HG03175 (cell line): Measurements from ENCODE around the gene ZNF574.
"Not testable (repeated sequence)": the region's sequence is repeated elsewhere in the genome, so short reads cannot be mapped to it uniquely, and the experiment has no call there.

Experiments used
- ATAC-seq: cut with Tn5 transposase; IDR thresholded peaks from one replicate; pipeline ENCODE4 v1.9.1; 2021; ENCODE audit warnings: mild to moderate bottlenecking, moderate library complexity; ENCODE audit not compliant: unreplicated experiment

Gene ZNF574

GRCh38 chr19:42075616-42076379 lies at the start of gene ZNF574:
Gene ZNF574, plus strand, starts transcription at chr19:42076166. Its CDS starts 2,441 bp downstream, at chr19:42078607.
- peak; percentile 94 for ATAC-seq

GRCh38 chr19:42028304-42029216 lies 47.4 kb upstream of the ZNF574 start:
- no peak for ATAC-seq

- no peak for ATAC-seq
Observed at GRCh38 chr19:42030645-42031440, 45.1 kb upstream of the ZNF574 start.

- ATAC-seq = no peak
Observed at GRCh38 chr19:42032431-42032830, 43.5 kb upstream of the ZNF574 start.

GRCh38 chr19:42033413-42033812 lies 42.6 kb upstream of the ZNF574 start:
- ATAC-seq = no peak

- ATAC-seq = not testable (repeated sequence)
Observed at GRCh38 chr19:42034640-42035391, 41.1 kb upstream of the ZNF574 start.

- no peak for ATAC-seq
Observed at GRCh38 chr19:42037649-42038048, 38.3 kb upstream of the ZNF574 start.

- no peak for ATAC-seq
Observed at GRCh38 chr19:42038666-42039065, 37.3 kb upstream of the ZNF574 start.

GRCh38 chr19:42040031-42040430 lies 35.9 kb upstream of the ZNF574 start:
- ATAC-seq = no peak

GRCh38 chr19:42040491-42040890 lies 35.5 kb upstream of the ZNF574 start:
- ATAC-seq = not testable (repeated sequence)

GRCh38 chr19:42042455-42043170 lies 33.4 kb upstream of the ZNF574 start:
- no peak for ATAC-seq

- ATAC-seq = no peak
Observed at GRCh38 chr19:42045575-42045974, 30.4 kb upstream of the ZNF574 start.

GRCh38 chr19:42048992-42049391 lies 27.0 kb upstream of the ZNF574 start:
- no peak for ATAC-seq

- no peak for ATAC-seq
Observed at GRCh38 chr19:42051166-42052115, 24.5 kb upstream of the ZNF574 start.

GRCh38 chr19:42052241-42052863 lies 23.6 kb upstream of the ZNF574 start:
- no peak for ATAC-seq

GRCh38 chr19:42053037-42053935 lies 22.7 kb upstream of the ZNF574 start:
- ATAC-seq = no peak

- no peak for ATAC-seq
Observed at GRCh38 chr19:42054205-42054604, 21.8 kb upstream of the ZNF574 start.
